HEK293 (cell line): ENCODE results near the gene UBAC2.
"Not testable (repeated sequence)": the region's sequence is repeated elsewhere in the genome, so short reads cannot be mapped to it uniquely, and the experiment has no call there.

Experiments used
- CTCF ChIA-PET: fragments of 350-600 bp; formaldehyde crosslinking; extraction: SDS; loops from one replicate; lab custom pipeline; 2021; ENCODE audit warnings: antibody characterized with exemption; lab: Yijun Ruan, JAX
- POLR2A ChIA-PET: fragments of 300-600 bp; formaldehyde crosslinking; extraction: SDS; loops from one replicate; lab custom pipeline; 2020; ENCODE audit warnings: antibody characterized with exemption, inconsistent platforms; lab: Yijun Ruan, JAX
- H3K27ac ChIP-seq: fragments of 200-500 bp; sonication (Bioruptor generic); 2 replicates; pipeline ENCODE4 v1.5.1; 2014; ENCODE audit warnings: low read depth, low read length, control low read depth, inconsistent platforms; ENCODE audit errors: extremely low read depth
- H3K36me3 ChIP-seq, 2 experiments: fragments of 200-500 bp in 1 of 2; sonication (Bioruptor generic) in 1 of 2; 1 replicate in 1 of 2; 2 replicates in 1 of 2; pipeline ENCODE4 v1.5.1; 2014 to 2017; ENCODE audit warnings: inconsistent platforms in 2 of 2, low read length in 2 of 2; ENCODE audit not compliant: control insufficient read depth in 2 of 2, insufficient read depth in 1 of 2
- H3K4me1 ChIP-seq: fragments of 200-500 bp; sonication (Bioruptor generic); 2 replicates; pipeline ENCODE4 v1.5.1; 2014; ENCODE audit warnings: mild to moderate bottlenecking, low read length, inconsistent platforms; ENCODE audit not compliant: control insufficient read depth, insufficient read depth
- H3K4me3 ChIP-seq: 2 replicates; pipeline ENCODE4 v1.5.1; 2011; ENCODE audit warnings: low read depth, mild to moderate bottlenecking, control low read depth, low read length, moderate library complexity
- H3K9me3 ChIP-seq: fragments of 200-500 bp; sonication (Bioruptor generic); 2 replicates; pipeline ENCODE4 v1.5.1; 2014; ENCODE audit warnings: low read depth, low read length, inconsistent platforms; ENCODE audit not compliant: control insufficient read depth, insufficient read depth
- EGR2 ChIP-seq: fragments of 450-650 bp; formaldehyde crosslinking; IDR thresholded peaks from 2 replicates; pipeline ENCODE4 v1.5.1; 2016; ENCODE audit warnings: low read depth, missing biosample characterization, missing genetic modification characterization
- GLI4 ChIP-seq: fragments of 450-650 bp; formaldehyde crosslinking; IDR thresholded peaks from 2 replicates; pipeline ENCODE4 v1.5.1; 2016; ENCODE audit warnings: missing biosample characterization, missing genetic modification characterization
- SP3 ChIP-seq: fragments of 450-650 bp; formaldehyde crosslinking; IDR thresholded peaks from 2 replicates; pipeline ENCODE4 v1.5.1; 2016; ENCODE audit warnings: missing biosample characterization, missing genetic modification characterization
- ZBTB48 ChIP-seq: fragments of 450-650 bp; formaldehyde crosslinking; IDR thresholded peaks from 2 replicates; pipeline ENCODE4 v1.5.1; 2016; ENCODE audit warnings: missing biosample characterization, missing genetic modification characterization
- ZNF132 ChIP-seq: fragments of 450-650 bp; formaldehyde crosslinking; IDR thresholded peaks from 2 replicates; pipeline ENCODE4 v1.5.1; 2017; ENCODE audit warnings: missing biosample characterization, missing genetic modification characterization, borderline replicate concordance
- ZNF202 ChIP-seq: fragments of 450-650 bp; formaldehyde crosslinking; IDR thresholded peaks from 2 replicates; pipeline ENCODE4 v1.5.1; 2016; ENCODE audit warnings: missing biosample characterization, missing genetic modification characterization, borderline replicate concordance
- ZNF214 ChIP-seq: fragments of 450-650 bp; formaldehyde crosslinking; IDR thresholded peaks from 2 replicates; pipeline ENCODE4 v1.5.1; 2017; ENCODE audit warnings: missing biosample characterization, mild to moderate bottlenecking, missing genetic modification characterization, borderline replicate concordance
- ZNF221 ChIP-seq: fragments of 450-650 bp; formaldehyde crosslinking; IDR thresholded peaks from 2 replicates; pipeline ENCODE4 v1.5.1; 2017; ENCODE audit warnings: missing biosample characterization, missing genetic modification characterization, borderline replicate concordance
- ZNF248 ChIP-seq: fragments of 450-650 bp; formaldehyde crosslinking; IDR thresholded peaks from 2 replicates; pipeline ENCODE4 v1.5.1; 2017; ENCODE audit warnings: missing biosample characterization, missing genetic modification characterization
- ZNF302 ChIP-seq: fragments of 450-650 bp; formaldehyde crosslinking; IDR thresholded peaks from 2 replicates; pipeline ENCODE4 v1.5.1; 2016; ENCODE audit warnings: missing biosample characterization, missing genetic modification characterization, low read depth
- ZNF394 ChIP-seq: fragments of 450-650 bp; formaldehyde crosslinking; IDR thresholded peaks from 2 replicates; pipeline ENCODE4 v1.5.1; 2016; ENCODE audit warnings: missing biosample characterization, missing genetic modification characterization, mild to moderate bottlenecking, moderate library complexity, borderline replicate concordance
- ZNF510 ChIP-seq: fragments of 450-650 bp; formaldehyde crosslinking; IDR thresholded peaks from 2 replicates; pipeline ENCODE4 v1.5.1; 2018; ENCODE audit warnings: mild to moderate bottlenecking, missing genetic modification characterization, missing biosample characterization; ENCODE audit not compliant: insufficient replicate concordance
- ZNF658 ChIP-seq: fragments of 450-650 bp; formaldehyde crosslinking; IDR thresholded peaks from 2 replicates; pipeline ENCODE4; 2016; ENCODE audit warnings: missing biosample characterization, missing genetic modification characterization
- ZNF664 ChIP-seq: fragments of 450-650 bp; formaldehyde crosslinking; IDR thresholded peaks from 2 replicates; pipeline ENCODE4 v1.5.1; 2016; ENCODE audit warnings: missing biosample characterization, missing genetic modification characterization
- ZSCAN16 ChIP-seq: fragments of 450-650 bp; formaldehyde crosslinking; IDR thresholded peaks from 2 replicates; pipeline ENCODE4 v1.5.1; 2016; ENCODE audit warnings: missing biosample characterization, missing genetic modification characterization
- TF ChIP-seq, protein P1 (sequence below): fragments of 450-650 bp; formaldehyde crosslinking; IDR thresholded peaks from 2 replicates; pipeline ENCODE4 v1.5.1; 2017; ENCODE audit warnings: missing biosample characterization, missing genetic modification characterization
- TF ChIP-seq, protein P2 (sequence below): fragments of 450-650 bp; formaldehyde crosslinking; IDR thresholded peaks from 2 replicates; pipeline ENCODE4 v1.5.1; 2017; ENCODE audit warnings: missing biosample characterization, mild to moderate bottlenecking, missing genetic modification characterization, moderate library complexity
- TF ChIP-seq, protein P3 (sequence below): fragments of 450-650 bp; formaldehyde crosslinking; IDR thresholded peaks from 2 replicates; pipeline ENCODE4 v1.5.1; 2016; ENCODE audit warnings: missing biosample characterization, missing genetic modification characterization
- TF ChIP-seq, protein P4 (sequence below): fragments of 450-650 bp; formaldehyde crosslinking; conservative IDR thresholded peaks from 2 replicates; pipeline ENCODE4 v1.5.1; 2016; ENCODE audit warnings: low read depth, missing biosample characterization, missing genetic modification characterization

Gene UBAC2

DNA sequence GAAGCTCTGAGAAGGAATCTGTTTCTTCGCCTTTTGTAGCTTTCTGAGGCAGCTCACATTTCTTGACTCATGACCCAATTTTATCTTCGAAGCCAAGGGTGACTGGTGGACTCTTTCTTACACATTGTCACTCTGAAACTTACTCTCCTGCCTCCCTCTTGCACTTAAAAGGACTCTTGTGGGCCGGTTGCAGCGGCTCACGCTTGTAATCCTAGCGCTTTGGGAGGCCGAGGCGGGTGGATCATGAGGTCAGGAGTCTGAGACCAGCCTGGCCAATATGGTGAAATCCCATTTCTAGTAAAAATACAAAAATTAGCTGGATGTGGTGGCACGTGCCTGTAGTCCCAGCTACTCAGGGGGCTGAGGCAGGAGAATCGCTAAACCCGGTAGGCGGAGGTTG lies 29.9 kb downstream of the UBAC2 start:
- TF ChIP-seq ZNF202 (tag by site-specific recombination): 0 out of 2 replicates have a peak, but pooled peaks have one; percentile 25
- CTCF ChIA-PET: interaction anchor here (1.3 kb wide), 1 partner anchor 54 kb away, joined by 4 read pairs; no protein-coding TSS in a partner anchor
- H3K4me3 ChIP-seq, H3K27ac ChIP-seq, POLR2A ChIA-PET, H3K36me3 ChIP-seq, H3K4me1 ChIP-seq, H3K9me3 ChIP-seq: not testable (repeated sequence)

DNA sequence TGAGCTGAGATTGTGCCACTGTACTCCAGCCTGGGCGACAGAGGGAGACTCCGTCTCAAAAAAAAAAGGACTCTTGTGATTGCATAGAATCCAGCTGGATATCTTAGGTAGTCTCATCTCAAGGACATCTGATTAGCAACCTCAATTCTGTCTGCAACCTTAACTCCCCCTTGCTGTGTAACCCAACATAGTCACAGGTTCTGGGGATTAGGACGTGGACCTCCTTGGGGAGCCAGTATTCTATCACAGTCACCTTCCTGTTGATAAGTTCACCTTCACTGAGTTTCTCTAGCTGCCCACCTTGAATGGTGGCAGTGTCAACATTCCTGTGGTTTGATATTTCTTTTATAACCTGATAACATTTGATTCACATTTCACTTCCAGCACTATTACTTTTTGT lies 30.3 kb downstream of the UBAC2 start:
- POLR2A ChIA-PET: no interaction called here
- TF ChIP-seq ZNF302 (tag by site-specific recombination): no peak
- TF ChIP-seq, protein P1, sequence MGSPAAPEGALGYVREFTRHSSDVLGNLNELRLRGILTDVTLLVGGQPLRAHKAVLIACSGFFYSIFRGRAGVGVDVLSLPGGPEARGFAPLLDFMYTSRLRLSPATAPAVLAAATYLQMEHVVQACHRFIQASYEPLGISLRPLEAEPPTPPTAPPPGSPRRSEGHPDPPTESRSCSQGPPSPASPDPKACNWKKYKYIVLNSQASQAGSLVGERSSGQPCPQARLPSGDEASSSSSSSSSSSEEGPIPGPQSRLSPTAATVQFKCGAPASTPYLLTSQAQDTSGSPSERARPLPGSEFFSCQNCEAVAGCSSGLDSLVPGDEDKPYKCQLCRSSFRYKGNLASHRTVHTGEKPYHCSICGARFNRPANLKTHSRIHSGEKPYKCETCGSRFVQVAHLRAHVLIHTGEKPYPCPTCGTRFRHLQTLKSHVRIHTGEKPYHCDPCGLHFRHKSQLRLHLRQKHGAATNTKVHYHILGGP (tag by site-specific recombination): no peak
- no peak for TF ChIP-seq ZBTB48
- TF ChIP-seq, protein P2, sequence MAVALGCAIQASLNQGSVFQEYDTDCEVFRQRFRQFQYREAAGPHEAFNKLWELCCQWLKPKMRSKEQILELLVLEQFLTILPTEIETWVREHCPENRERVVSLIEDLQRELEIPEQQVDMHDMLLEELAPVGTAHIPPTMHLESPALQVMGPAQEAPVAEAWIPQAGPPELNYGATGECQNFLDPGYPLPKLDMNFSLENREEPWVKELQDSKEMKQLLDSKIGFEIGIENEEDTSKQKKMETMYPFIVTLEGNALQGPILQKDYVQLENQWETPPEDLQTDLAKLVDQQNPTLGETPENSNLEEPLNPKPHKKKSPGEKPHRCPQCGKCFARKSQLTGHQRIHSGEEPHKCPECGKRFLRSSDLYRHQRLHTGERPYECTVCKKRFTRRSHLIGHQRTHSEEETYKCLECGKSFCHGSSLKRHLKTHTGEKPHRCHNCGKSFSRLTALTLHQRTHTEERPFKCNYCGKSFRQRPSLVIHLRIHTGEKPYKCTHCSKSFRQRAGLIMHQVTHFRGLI (tag by site-specific recombination): no peak
- no peak for TF ChIP-seq ZSCAN16 (tag by site-specific recombination)
- TF ChIP-seq SP3 (tag by site-specific recombination): no peak
- TF ChIP-seq ZNF658 (tag by site-specific recombination): no peak
- no peak for TF ChIP-seq EGR2 (tag by site-specific recombination)
- no peak for TF ChIP-seq ZNF248 (tag by site-specific recombination)
- TF ChIP-seq, protein P3, sequence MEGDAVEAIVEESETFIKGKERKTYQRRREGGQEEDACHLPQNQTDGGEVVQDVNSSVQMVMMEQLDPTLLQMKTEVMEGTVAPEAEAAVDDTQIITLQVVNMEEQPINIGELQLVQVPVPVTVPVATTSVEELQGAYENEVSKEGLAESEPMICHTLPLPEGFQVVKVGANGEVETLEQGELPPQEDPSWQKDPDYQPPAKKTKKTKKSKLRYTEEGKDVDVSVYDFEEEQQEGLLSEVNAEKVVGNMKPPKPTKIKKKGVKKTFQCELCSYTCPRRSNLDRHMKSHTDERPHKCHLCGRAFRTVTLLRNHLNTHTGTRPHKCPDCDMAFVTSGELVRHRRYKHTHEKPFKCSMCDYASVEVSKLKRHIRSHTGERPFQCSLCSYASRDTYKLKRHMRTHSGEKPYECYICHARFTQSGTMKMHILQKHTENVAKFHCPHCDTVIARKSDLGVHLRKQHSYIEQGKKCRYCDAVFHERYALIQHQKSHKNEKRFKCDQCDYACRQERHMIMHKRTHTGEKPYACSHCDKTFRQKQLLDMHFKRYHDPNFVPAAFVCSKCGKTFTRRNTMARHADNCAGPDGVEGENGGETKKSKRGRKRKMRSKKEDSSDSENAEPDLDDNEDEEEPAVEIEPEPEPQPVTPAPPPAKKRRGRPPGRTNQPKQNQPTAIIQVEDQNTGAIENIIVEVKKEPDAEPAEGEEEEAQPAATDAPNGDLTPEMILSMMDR: no peak
- no peak for TF ChIP-seq ZNF510 (tag by site-specific recombination)
- no peak for TF ChIP-seq ZNF221 (tag by site-specific recombination)
- TF ChIP-seq, protein P4, sequence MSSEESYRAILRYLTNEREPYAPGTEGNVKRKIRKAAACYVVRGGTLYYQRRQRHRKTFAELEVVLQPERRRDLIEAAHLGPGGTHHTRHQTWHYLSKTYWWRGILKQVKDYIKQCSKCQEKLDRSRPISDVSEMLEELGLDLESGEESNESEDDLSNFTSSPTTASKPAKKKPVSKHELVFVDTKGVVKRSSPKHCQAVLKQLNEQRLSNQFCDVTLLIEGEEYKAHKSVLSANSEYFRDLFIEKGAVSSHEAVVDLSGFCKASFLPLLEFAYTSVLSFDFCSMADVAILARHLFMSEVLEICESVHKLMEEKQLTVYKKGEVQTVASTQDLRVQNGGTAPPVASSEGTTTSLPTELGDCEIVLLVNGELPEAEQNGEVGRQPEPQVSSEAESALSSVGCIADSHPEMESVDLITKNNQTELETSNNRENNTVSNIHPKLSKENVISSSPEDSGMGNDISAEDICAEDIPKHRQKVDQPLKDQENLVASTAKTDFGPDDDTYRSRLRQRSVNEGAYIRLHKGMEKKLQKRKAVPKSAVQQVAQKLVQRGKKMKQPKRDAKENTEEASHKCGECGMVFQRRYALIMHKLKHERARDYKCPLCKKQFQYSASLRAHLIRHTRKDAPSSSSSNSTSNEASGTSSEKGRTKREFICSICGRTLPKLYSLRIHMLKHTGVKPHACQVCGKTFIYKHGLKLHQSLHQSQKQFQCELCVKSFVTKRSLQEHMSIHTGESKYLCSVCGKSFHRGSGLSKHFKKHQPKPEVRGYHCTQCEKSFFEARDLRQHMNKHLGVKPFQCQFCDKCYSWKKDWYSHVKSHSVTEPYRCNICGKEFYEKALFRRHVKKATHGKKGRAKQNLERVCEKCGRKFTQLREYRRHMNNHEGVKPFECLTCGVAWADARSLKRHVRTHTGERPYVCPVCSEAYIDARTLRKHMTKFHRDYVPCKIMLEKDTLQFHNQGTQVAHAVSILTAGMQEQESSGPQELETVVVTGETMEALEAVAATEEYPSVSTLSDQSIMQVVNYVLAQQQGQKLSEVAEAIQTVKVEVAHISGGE (tag by site-specific recombination): no peak
- no peak for TF ChIP-seq ZNF214 (tag by site-specific recombination)
- TF ChIP-seq GLI4 (tag by site-specific recombination): no peak
- TF ChIP-seq ZNF132: no peak
- TF ChIP-seq ZNF664: no peak
- TF ChIP-seq ZNF394 (tag by site-specific recombination): no peak
- H3K4me1 ChIP-seq: peaks cover 6% of the 10 kb centered on the region
- no peak overlapping the region for H3K27ac ChIP-seq
- no peak overlapping the region for H3K4me3 ChIP-seq
- H3K36me3 ChIP-seq: no peaks in the 10 kb centered on the region
- CTCF ChIA-PET: interaction anchor here (1.3 kb wide), 1 partner anchor 54 kb away, joined by 4 read pairs; no protein-coding TSS in a partner anchor
- no peaks in the 10 kb centered on the region for H3K9me3 ChIP-seq
